Measurements from ENCODE around the gene GRPEL1.

GRCh38 chr4:7026107-7026506 is 41.8 kb downstream of the GRPEL1 start:
- TF ChIP-seq CTCF (IDR thresholded peaks at IDR 0.05; ENCODE audit: poor library complexity, severe bottlenecking), result no peak
- TF ChIP-seq REST (IDR thresholded peaks at IDR 0.05; ENCODE audit: borderline replicate concordance), result no peak
- TF ChIP-seq EZH2 (IDR thresholded peaks at IDR 0.05; ENCODE audit: borderline replicate concordance, insufficient read depth, low read length, poor library complexity, severe bottlenecking), result no peak
- no peak for TF ChIP-seq TAF1 (IDR thresholded peaks at IDR 0.05; ENCODE audit: low read depth)
- TF ChIP-seq MXI1 (conservative IDR thresholded peaks at IDR 0.05; ENCODE audit: poor library complexity, severe bottlenecking), result no peak
- TF ChIP-seq RAD21 (conservative IDR thresholded peaks at IDR 0.05), result no peak
- no peak for TF ChIP-seq EP300 (conservative IDR thresholded peaks at IDR 0.05; ENCODE audit: poor library complexity, severe bottlenecking)

Measured in neural cell (in vitro differentiated cells).